Subcutaneous abdominal adipose tissue (tissue), 5 donors: Measurements from ENCODE around the gene ANKIB1.

ENCODE experiments used
- H3K27ac ChIP-seq: one replicate; pipeline ENCODE4 v1.7.0; 2013; ENCODE audit warnings: low read depth, mild to moderate bottlenecking, inconsistent platforms, low read length, moderate library complexity
- H3K27me3 ChIP-seq, 5 donors: one replicate each; pipeline ENCODE4 v1.7.0; 2013; ENCODE audit warnings: low read length in 5 of 5, inconsistent platforms in 1 of 5; ENCODE audit not compliant: control insufficient read depth in 5 of 5, insufficient read depth in 4 of 5
- H3K36me3 ChIP-seq, 5 donors: one replicate each; pipeline ENCODE4 v1.7.0; 2013; ENCODE audit warnings: low read length in 5 of 5; ENCODE audit not compliant: control insufficient read depth in 5 of 5, insufficient read depth in 5 of 5
- H3K4me1 ChIP-seq, 5 donors: one replicate each; pipeline ENCODE4 v1.7.0; 2013; ENCODE audit warnings: low read length in 5 of 5, mild to moderate bottlenecking in 3 of 5, moderate library complexity in 1 of 5; ENCODE audit not compliant: control insufficient read depth in 5 of 5, insufficient read depth in 5 of 5
- H3K4me3 ChIP-seq, 5 donors: one replicate each; pipeline ENCODE4 v1.7.0; 2013; ENCODE audit warnings: low read length in 5 of 5, low read depth in 1 of 5
- H3K9ac ChIP-seq, 5 donors: one replicate each; pipeline ENCODE4 v1.7.0; 2013; ENCODE audit warnings: low read length in 5 of 5, mild to moderate bottlenecking in 4 of 5, moderate library complexity in 3 of 5
- H3K9me3 ChIP-seq, 5 donors: one replicate each; pipeline ENCODE4 v1.7.0; 2013; ENCODE audit warnings: low read length in 5 of 5; ENCODE audit not compliant: control insufficient read depth in 5 of 5
- donor health status: healthy.
- donor health status: healthy.
- donor health status: healthy.
- donor health status: healthy.
- donor health status: healthy.

The ANKIB1 gene

DNA sequence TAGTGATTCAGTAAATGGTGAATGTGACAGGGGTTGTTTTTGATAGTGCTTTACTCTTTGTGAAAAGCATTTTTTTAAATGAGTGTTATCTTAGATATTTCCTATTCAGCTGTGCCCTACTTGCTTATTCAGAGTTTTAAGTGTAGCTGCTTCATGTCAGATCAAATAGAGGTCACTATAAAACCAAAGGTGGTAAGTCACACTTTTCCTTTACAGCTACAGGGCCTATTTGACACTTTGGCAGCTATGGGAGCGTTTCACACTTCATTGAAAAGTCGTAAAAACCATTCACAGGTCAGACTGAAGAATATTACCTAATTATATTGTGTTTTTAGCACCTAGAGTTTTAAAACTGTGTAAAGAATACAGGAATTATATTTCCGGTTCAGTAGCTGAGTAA, 67.3 kb downstream of the ANKIB1 start:
- H3K36me3 ChIP-seq, result peaks cover 0 to 11% (median 4%) of the 10 kb centered on the region in 5 donors
- no peak overlapping the region for H3K9ac ChIP-seq
- H3K27ac ChIP-seq, result no peak overlapping the region
- no peak overlapping the region for H3K4me3 ChIP-seq
- H3K9me3 ChIP-seq, result no peaks in the 10 kb centered on the region
- no peaks in the 10 kb centered on the region for H3K4me1 ChIP-seq
- H3K27me3 ChIP-seq, result no peaks in the 10 kb centered on the region

DNA sequence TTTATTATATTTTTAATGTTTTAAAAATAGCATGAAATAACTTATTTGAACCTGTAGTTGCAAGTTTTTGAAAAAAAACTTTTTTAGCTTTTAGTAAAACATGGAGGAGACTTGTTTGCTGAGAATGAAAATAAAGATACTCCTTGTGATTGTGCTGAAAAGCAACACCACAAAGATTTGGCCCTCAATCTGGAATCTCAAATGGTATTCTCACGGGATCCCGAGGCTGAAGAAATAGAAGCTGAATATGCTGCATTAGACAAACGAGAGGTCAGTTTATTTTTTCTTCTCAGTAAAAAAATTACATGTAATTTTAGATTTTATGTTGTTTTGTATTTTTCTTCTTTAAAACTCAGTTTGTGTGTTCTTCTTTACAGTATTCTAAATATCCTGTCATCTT, 73.5 kb downstream of the ANKIB1 start:
- Histone ChIP-seq H3K27ac (no peak overlapping the region), H3K27me3 (no peaks in the 10 kb centered on the region), H3K9me3 (no peaks in the 10 kb centered on the region), H3K4me3 (no peak overlapping the region), H3K4me1 (peaks cover 0 to 6% (median 0%) of the 10 kb centered on the region in 5 donors), H3K36me3 (peaks cover 0 to 7% (median 0%) of the 10 kb centered on the region in 5 donors), H3K9ac (no peak overlapping the region)

DNA sequence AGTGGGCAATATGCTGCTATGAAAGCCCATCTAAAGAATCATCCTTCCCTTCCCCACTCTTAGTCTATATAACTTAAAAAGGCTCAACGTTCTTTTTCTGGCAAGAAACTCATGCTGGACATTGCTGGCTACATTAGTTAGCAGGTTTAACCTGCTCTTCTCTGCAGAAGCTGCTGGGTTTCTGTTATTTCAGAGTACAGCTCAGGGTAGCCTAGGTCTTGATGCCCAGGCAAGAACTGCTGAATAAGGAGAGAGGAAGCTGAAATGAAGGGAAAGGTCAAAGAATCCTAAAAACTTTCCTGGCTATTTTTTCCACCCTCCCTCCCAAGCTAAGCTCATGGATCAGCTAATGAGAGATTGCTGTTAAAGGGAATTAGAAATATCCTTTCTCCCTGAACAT, 79.4 kb downstream of the ANKIB1 start:
- Histone ChIP-seq H3K27me3 (no peaks in the 10 kb centered on the region), H3K9me3 (no peaks in the 10 kb centered on the region), H3K4me1 (peaks cover 2 to 16% (median 13%) of the 10 kb centered on the region in 5 donors), H3K27ac (peak overlapping the region; percentile 17), H3K9ac (peak overlapping the region in 1 of 5 donors; percentile 32), H3K4me3 (peak overlapping the region in 1 of 5 donors; percentile 19), H3K36me3 (peaks cover 0 to 11% (median 2%) of the 10 kb centered on the region in 5 donors)

DNA sequence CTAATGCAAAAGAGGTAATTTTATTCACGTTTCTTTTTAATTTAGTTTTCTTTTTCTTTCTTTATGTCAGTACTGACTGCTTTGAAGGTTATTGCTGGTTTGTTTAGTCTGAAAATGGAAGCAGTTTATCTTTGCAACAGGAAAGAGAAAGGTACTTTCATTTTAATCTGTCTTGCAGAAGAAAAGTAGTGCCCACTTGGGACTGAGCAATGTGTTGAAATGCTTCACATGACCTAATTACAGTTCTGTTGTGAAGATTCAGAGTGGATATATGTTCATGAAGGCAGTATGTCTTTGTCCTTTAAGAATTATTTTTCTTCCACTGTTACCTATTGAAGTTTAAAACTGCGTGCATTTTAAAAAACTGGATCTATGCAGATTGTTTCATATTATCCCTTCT, 80.1 kb downstream of the ANKIB1 start:
- peak overlapping the region; percentile 17 for H3K27ac ChIP-seq
- peaks cover 2 to 16% (median 13%) of the 10 kb centered on the region in 5 donors for H3K4me1 ChIP-seq
- H3K4me3 ChIP-seq, result no peak overlapping the region
- H3K9me3 ChIP-seq, result no peaks in the 10 kb centered on the region
- peak overlapping the region in 1 of 5 donors; percentile 32 for H3K9ac ChIP-seq
- H3K36me3 ChIP-seq, result peaks cover 0 to 6% (median 2%) of the 10 kb centered on the region in 5 donors
- no peaks in the 10 kb centered on the region for H3K27me3 ChIP-seq

DNA sequence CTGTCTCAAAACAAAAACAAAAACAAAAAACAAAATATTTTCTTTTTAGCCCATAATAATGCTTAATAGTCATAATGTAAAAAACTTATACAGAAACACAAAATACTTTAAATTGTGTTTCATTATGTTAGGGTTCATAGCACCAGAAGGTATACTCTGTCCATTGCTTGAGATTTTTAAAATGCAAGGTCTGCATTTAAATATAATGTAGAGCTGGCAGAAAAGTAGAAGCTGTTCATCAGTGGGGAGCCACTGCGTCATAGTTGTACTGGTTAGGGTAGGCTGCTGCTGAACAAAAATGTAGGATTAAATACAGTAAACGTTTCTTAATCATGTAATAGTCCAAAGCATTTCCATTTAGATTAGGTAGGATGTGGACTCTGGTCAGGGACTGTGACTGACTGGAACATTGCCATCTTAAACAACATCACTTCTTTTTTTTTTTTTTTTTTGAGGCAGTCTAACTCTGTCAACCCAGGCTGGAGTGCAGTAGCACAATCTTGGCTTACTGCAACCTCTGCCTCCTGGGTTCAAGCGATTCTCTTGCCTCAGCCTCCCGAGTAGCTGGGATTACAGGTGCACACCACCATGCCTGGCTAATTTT, 85.2 kb downstream of the ANKIB1 start:
- H3K27ac ChIP-seq, result no peak overlapping the region
- H3K36me3 ChIP-seq, result peaks cover 0 to 6% (median 3%) of the 10 kb centered on the region in 5 donors
- H3K9me3 ChIP-seq, result peaks cover 0 to 2% (median 0%) of the 10 kb centered on the region in 5 donors
- no peak overlapping the region for H3K9ac ChIP-seq
- peaks cover 0 to 3% (median 2%) of the 10 kb centered on the region in 5 donors for H3K4me1 ChIP-seq
- H3K27me3 ChIP-seq, result no peaks in the 10 kb centered on the region
- H3K4me3 ChIP-seq, result no peak overlapping the region

DNA sequence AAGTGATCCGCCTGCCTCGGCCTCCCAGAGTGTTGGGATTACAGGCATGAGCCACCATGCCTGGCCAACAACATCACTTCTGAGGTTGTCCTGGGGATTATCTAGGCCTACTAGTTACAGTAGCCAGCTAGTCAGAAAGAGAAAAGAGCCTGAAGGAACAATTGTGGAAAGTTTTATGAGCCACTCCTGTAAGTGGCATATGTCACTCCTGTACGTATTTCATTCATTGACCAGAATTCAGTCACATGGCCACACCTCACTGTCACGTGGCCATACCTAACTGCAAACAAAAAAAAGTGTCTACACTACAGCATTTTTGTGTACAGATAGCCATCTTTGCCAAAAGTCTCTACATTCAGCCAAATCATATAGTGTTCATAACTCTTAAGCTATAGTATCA, 85.7 kb downstream of the ANKIB1 start:
- H3K36me3 ChIP-seq, result peaks cover 0 to 9% (median 3%) of the 10 kb centered on the region in 5 donors
- H3K27me3 ChIP-seq, result no peaks in the 10 kb centered on the region
- H3K9ac ChIP-seq, result no peak overlapping the region
- peaks cover 0 to 2% (median 0%) of the 10 kb centered on the region in 5 donors for H3K9me3 ChIP-seq
- no peak overlapping the region for H3K4me3 ChIP-seq
- no peaks in the 10 kb centered on the region for H3K4me1 ChIP-seq
- no peak overlapping the region for H3K27ac ChIP-seq

DNA sequence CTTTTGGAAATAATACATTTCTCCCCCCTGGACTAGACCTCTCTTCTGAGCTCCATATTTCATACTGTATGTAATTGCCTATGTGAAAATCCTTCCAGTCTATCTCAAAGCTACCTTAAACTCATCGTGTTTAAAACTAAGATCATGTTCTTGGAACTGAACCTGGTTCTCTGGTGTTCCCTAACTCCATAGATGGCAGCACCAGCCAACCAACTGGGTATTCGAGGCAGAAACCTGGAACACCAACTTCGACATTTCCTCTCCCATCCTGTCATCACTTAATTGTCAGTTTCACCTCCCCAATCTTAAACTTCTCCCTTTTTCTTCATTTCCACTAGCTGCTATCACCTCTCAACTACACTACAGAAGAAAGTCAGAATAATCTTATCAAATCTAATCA, 87.0 kb downstream of the ANKIB1 start:
- no peaks in the 10 kb centered on the region for H3K27me3 ChIP-seq
- H3K4me3 ChIP-seq, result no peak overlapping the region
- H3K4me1 ChIP-seq, result no peaks in the 10 kb centered on the region
- no peak overlapping the region for H3K9ac ChIP-seq
- H3K36me3 ChIP-seq, result peaks cover 0 to 9% (median 3%) of the 10 kb centered on the region in 5 donors
- H3K9me3 ChIP-seq, result peaks cover 0 to 2% (median 0%) of the 10 kb centered on the region in 5 donors
- H3K27ac ChIP-seq, result no peak overlapping the region

DNA sequence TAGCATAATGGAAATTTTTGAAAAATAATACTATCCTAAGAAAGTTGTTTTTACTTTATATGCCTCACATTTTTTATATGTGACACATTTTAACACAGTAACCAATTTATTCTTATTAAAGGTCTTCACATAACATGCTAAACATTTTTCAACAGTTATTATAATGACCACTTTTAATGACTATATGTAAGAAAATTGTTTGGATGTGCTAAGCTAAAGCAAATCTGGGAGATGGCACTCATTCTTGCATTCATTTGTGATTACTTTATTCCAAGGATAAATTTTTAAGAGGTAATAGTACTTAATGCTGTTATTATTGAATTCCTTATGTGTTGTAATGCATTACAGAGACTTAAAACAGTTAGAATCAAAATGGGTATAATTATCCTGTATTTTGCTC, 88.1 kb downstream of the ANKIB1 start:
- Histone ChIP-seq H3K4me3 (no peak overlapping the region), H3K4me1 (no peaks in the 10 kb centered on the region), H3K27me3 (no peaks in the 10 kb centered on the region), H3K36me3 (peaks cover 0 to 9% (median 3%) of the 10 kb centered on the region in 5 donors), H3K9ac (no peak overlapping the region), H3K27ac (no peak overlapping the region), H3K9me3 (peaks cover 0 to 2% (median 0%) of the 10 kb centered on the region in 5 donors)

DNA sequence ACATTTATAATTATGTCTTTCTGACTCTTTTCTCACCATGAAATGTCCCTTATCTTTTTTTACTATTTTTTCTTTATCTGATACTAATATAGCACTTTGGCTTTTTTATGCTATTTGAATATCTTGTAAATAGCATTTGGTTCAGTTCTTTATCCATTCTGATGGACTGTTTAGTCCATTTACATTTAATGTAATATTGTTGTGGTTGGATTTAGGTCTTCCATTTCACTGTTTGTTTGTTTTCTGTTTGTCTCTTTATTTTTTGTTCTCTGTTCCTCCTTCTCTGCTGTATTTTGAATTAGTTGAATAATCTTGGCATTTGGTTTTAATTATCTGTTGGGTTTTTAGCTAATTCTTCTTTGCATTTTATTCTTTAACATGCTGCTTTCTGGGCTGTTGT, 89.8 kb downstream of the ANKIB1 start:
- no peaks in the 10 kb centered on the region for H3K4me1 ChIP-seq
- H3K4me3 ChIP-seq, result no peak overlapping the region
- peaks cover 0 to 3% (median 0%) of the 10 kb centered on the region in 5 donors for H3K36me3 ChIP-seq
- no peak overlapping the region for H3K27ac ChIP-seq
- no peak overlapping the region for H3K9ac ChIP-seq
- peaks cover 0 to 2% (median 0%) of the 10 kb centered on the region in 5 donors for H3K9me3 ChIP-seq
- no peaks in the 10 kb centered on the region for H3K27me3 ChIP-seq

DNA sequence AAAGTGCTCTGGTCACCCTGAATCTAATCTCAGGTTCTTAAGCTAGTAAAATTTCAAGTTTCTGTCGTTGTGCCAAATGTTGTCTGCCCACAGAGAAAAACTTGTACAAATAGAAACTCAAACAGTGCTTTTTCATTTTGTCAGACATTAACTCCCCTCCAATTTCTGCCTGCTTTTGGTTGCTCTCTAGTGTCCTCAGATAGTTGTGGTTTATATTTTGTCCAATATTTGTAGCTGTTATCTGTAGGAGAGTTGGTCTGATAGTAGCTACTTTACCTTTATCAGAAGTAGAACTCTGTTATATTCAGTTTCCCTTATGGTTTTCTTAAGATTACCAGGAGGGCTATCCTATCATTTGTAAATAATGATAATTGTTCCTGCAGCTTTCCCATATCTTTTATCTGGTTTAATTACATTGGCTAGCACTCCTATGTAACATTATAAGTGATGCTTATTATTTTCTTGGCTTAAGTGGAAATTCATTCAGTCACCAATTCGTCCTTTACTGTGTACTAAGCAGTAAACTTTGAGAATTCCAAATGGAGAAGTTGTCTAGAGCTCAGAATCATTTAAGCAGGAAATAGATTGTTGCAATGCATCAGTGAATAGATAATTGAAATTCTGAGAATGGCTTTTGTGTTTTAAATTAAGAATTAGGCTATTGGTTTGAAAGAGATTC, 91.0 kb downstream of the ANKIB1 start:
- peaks cover 0 to 2% (median 0%) of the 10 kb centered on the region in 5 donors for H3K9me3 ChIP-seq
- H3K9ac ChIP-seq, result no peak overlapping the region
- H3K27ac ChIP-seq, result no peak overlapping the region
- peaks cover 0 to 3% (median 0%) of the 10 kb centered on the region in 5 donors for H3K36me3 ChIP-seq
- no peaks in the 10 kb centered on the region for H3K4me1 ChIP-seq
- H3K4me3 ChIP-seq, result no peak overlapping the region
- H3K27me3 ChIP-seq, result no peaks in the 10 kb centered on the region
